NT2/D1 (cell line): Measurements from ENCODE around the gene IL17RE.

Experiments used
- SUZ12 ChIP-seq: IDR thresholded peaks from 2 replicates; pipeline ENCODE4 v1.6.1; 2011; ENCODE audit not compliant: insufficient read length, insufficient read depth; ENCODE audit errors: extremely low read depth
- YY1 ChIP-seq: IDR thresholded peaks from 2 replicates; pipeline ENCODE4 v1.6.1; 2011; ENCODE audit not compliant: insufficient read length, insufficient read depth
- ZNF274 ChIP-seq: IDR thresholded peaks from 2 replicates; pipeline ENCODE4 v1.6.1; 2011; ENCODE audit warnings: mild to moderate bottlenecking, low read depth, low read length

GRCh38 chr3:9855594-9855993 lies 47.1 kb upstream of the IL17RE start:
- no peak for TF ChIP-seq YY1
- no peak for TF ChIP-seq SUZ12
- TF ChIP-seq ZNF274, result no peak
